ENCODE measurements around the gene DOCK1.

The DOCK1 gene

DNA sequence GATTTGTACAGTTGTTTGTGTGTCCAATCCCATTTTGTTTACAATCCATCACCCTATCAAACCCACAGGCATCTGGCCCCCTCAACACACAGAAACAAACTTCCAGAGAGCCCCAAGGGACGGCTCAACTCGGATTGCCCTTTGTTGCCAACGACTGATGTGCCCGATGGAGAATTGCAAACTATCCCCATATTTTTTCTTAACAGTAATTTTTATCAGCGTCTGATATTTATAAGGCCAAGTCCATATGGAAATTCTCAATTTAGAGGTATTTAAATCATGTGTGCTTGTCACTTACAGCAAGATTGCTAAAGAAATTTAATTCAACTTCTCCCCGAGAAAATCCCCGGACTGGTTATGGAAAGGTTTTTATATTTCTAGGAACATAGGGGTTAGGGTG lies 530.0 kb downstream of the DOCK1 start:
- H3K4me1 ChIP-seq (ENCODE audit: control insufficient read depth, insufficient read depth, low read length) = no peaks in the 10 kb centered on the region
- H3K36me3 ChIP-seq (ENCODE audit: control insufficient read depth, insufficient read depth, low read length) = peaks cover 18% of the 10 kb centered on the region; the same call in 1 of the 2 replicates
- H3K27ac ChIP-seq (ENCODE audit: low read depth, low read length) = no peak overlapping the region
- H3K9me3 ChIP-seq (ENCODE audit: control insufficient read depth, insufficient read depth, low read length) = peaks cover 4% of the 10 kb centered on the region; the same call in 1 of the 2 replicates
- no peak overlapping the region for H3K9ac ChIP-seq (ENCODE audit: low read depth, low read length)
- no peaks in the 10 kb centered on the region for H3K27me3 ChIP-seq (ENCODE audit: control insufficient read depth, insufficient read depth, low read length)
- H3K4me3 ChIP-seq (ENCODE audit: low read depth, low read length) = no peak overlapping the region

DNA sequence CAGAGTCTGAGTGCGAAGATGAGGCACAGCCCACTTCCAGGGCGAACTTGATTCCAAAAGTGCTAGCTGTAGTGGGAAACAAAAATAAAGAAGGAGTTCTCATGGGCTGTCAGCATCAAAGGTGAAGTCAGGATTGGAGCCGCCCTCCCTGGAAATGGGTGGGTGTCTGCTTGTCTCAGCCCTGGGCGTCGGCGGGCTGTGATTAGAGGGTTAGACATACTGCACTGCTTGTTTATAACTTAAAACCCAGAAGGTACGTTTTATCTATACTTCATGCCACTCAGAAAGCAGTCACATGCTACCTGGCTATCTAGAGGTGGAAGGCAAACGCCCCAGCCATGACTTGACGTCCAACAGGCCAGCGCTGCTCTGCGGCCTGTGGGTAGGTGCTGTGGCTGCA lies 535.1 kb downstream of the DOCK1 start:
- peaks cover 16% of the 10 kb centered on the region for H3K4me1 ChIP-seq (ENCODE audit: control insufficient read depth, insufficient read depth, low read length)
- H3K9ac ChIP-seq (ENCODE audit: low read depth, low read length) = no peak overlapping the region
- H3K9me3 ChIP-seq (ENCODE audit: control insufficient read depth, insufficient read depth, low read length) = peaks cover 18% of the 10 kb centered on the region
- no peaks in the 10 kb centered on the region for H3K27me3 ChIP-seq (ENCODE audit: control insufficient read depth, insufficient read depth, low read length)
- peaks cover 27% of the 10 kb centered on the region for H3K36me3 ChIP-seq (ENCODE audit: control insufficient read depth, insufficient read depth, low read length)
- no peak overlapping the region for H3K4me3 ChIP-seq (ENCODE audit: low read depth, low read length)
- no peak overlapping the region for H3K27ac ChIP-seq (ENCODE audit: low read depth, low read length)

DNA sequence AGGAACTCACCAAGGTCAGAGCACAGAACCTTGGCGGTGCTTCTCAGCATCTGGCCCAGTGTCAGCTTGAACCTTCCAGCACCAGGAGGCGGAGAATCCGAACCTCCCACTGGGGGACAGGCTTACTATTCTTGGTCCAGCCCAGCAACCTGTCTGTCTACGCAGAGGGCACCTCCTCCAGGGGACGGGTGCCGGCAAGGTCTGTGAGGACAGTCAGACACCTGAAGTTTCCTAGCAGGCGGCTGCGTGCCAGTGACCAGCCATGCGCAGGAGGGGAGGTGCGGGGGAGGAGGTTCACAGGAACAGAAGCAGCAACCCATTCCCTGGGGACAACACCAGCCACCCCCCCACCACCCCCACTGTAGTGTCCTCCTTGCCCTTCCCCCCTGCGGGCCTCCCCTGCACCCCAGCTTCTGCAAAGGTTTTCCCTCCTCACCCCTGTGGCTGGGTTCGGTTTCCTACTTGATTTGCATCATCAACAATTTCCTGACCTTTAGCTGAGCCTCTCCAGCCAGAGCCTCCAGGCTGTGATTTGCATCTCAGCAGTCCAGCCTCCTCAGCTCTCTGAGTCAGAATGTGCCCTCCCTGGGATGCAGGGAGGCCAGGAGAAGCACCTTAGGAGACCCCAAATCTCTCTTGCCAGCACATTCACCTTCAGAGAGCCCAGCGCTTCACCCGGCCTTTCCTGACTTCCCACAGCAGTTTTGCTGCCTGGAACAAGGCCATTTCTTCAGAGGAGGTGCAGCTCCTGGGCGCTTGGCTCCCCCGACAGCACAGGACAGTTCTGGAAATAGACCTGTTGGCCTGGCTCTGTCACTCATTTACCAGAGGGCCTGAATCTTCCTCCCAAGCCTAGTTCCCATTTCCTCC lies 536.4 kb downstream of the DOCK1 start:
- peaks cover 18% of the 10 kb centered on the region for H3K9me3 ChIP-seq (ENCODE audit: control insufficient read depth, insufficient read depth, low read length)
- peak overlapping the region; percentile 86 for H3K27ac ChIP-seq (ENCODE audit: low read depth, low read length)
- H3K4me1 ChIP-seq (ENCODE audit: control insufficient read depth, insufficient read depth, low read length) = peaks cover 16% of the 10 kb centered on the region

DNA sequence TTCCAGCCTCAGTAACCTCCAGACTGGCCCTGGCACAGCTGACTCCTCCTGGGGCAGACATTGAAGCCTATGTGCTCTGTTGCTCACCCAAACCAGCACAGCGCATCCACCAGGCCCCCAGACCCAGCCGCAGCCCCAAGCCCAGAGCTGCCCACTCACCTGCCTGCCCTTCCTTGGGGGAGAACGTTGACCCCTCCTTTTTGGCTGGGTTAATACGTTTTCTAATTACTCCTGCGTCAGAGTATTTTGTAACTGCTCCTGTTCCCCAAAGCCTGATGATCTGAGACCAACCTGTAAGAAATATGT lies 536.9 kb downstream of the DOCK1 start:
- H3K9me3 ChIP-seq (ENCODE audit: control insufficient read depth, insufficient read depth, low read length) = peaks cover 18% of the 10 kb centered on the region
- H3K36me3 ChIP-seq (ENCODE audit: control insufficient read depth, insufficient read depth, low read length) = peaks cover 30% of the 10 kb centered on the region
- peak overlapping the region; percentile 25; the same call in 1 of the 2 replicates for H3K4me3 ChIP-seq (ENCODE audit: low read depth, low read length)

More for the DNA sequence above, 536.4 kb downstream of the DOCK1 start:
- H3K27me3 ChIP-seq (ENCODE audit: control insufficient read depth, insufficient read depth, low read length) = no peaks in the 10 kb centered on the region
- peak overlapping the region; percentile 25; the same call in 1 of the 2 replicates for H3K4me3 ChIP-seq (ENCODE audit: low read depth, low read length)
- 0 out of 2 replicates have a peak overlapping the region, but pooled peaks have one; percentile 23 for H3K9ac ChIP-seq (ENCODE audit: low read depth, low read length)
- H3K36me3 ChIP-seq (ENCODE audit: control insufficient read depth, insufficient read depth, low read length) = peaks cover 30% of the 10 kb centered on the region

DNA sequence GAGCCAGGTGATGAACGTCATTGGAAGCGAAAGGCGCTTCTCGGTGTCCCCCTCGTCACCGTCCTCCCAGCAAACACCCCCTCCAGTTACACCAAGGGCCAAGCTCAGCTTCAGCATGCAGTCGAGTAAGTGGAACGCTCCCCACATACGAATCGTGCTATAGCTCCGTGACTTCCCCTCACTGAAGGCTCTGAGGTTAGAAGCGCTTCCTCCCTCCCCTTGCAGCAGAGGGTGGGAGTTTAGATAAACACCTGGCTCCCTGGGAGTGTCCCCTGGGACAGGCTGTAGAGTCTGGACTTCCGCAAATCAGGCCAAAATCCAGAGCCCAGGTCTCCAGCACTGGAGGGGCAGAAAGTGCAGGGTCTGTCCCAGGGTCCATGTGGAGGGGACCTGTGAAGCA lies 538.9 kb downstream of the DOCK1 start:
- no peak overlapping the region for H3K9ac ChIP-seq (ENCODE audit: low read depth, low read length)
- H3K9me3 ChIP-seq (ENCODE audit: control insufficient read depth, insufficient read depth, low read length) = peaks cover 18% of the 10 kb centered on the region
- peaks cover 22% of the 10 kb centered on the region for H3K36me3 ChIP-seq (ENCODE audit: control insufficient read depth, insufficient read depth, low read length)
- H3K4me3 ChIP-seq (ENCODE audit: low read depth, low read length) = no peak overlapping the region
- no peak overlapping the region for H3K27ac ChIP-seq (ENCODE audit: low read depth, low read length)
- no peaks in the 10 kb centered on the region for H3K27me3 ChIP-seq (ENCODE audit: control insufficient read depth, insufficient read depth, low read length)
- H3K4me1 ChIP-seq (ENCODE audit: control insufficient read depth, insufficient read depth, low read length) = peaks cover 16% of the 10 kb centered on the region

More for the DNA sequence above, 536.9 kb downstream of the DOCK1 start:
- 0 out of 2 replicates have a peak overlapping the region, but pooled peaks have one; percentile 23 for H3K9ac ChIP-seq (ENCODE audit: low read depth, low read length)
- H3K4me1 ChIP-seq (ENCODE audit: control insufficient read depth, insufficient read depth, low read length) = peaks cover 16% of the 10 kb centered on the region
- H3K27me3 ChIP-seq (ENCODE audit: control insufficient read depth, insufficient read depth, low read length) = no peaks in the 10 kb centered on the region
- peak overlapping the region; percentile 86 for H3K27ac ChIP-seq (ENCODE audit: low read depth, low read length)

GRCh38 chr10:127447197-127447596 lies 542.0 kb downstream of the DOCK1 start:
- no peak overlapping the region for H3K27ac ChIP-seq (ENCODE audit: low read depth, low read length)
- peaks cover 19% of the 10 kb centered on the region for H3K36me3 ChIP-seq (ENCODE audit: control insufficient read depth, insufficient read depth, low read length)
- H3K4me1 ChIP-seq (ENCODE audit: control insufficient read depth, insufficient read depth, low read length) = peaks cover 5% of the 10 kb centered on the region; the same call in 1 of the 2 replicates
- H3K9me3 ChIP-seq (ENCODE audit: control insufficient read depth, insufficient read depth, low read length) = peaks cover 18% of the 10 kb centered on the region
- H3K4me3 ChIP-seq (ENCODE audit: low read depth, low read length) = no peak overlapping the region
- no peaks in the 10 kb centered on the region for H3K27me3 ChIP-seq (ENCODE audit: control insufficient read depth, insufficient read depth, low read length)
- no peak overlapping the region for H3K9ac ChIP-seq (ENCODE audit: low read depth, low read length)

GRCh38 chr10:127449490-127449889 lies 544.3 kb downstream of the DOCK1 start:
- Histone ChIP-seq H3K9ac (ENCODE audit: low read depth, low read length) (no peak overlapping the region), H3K27me3 (ENCODE audit: control insufficient read depth, insufficient read depth, low read length) (no peaks in the 10 kb centered on the region), H3K4me3 (ENCODE audit: low read depth, low read length) (no peak overlapping the region), H3K4me1 (ENCODE audit: control insufficient read depth, insufficient read depth, low read length) (no peaks in the 10 kb centered on the region), H3K36me3 (ENCODE audit: control insufficient read depth, insufficient read depth, low read length) (peaks cover 12% of the 10 kb centered on the region), H3K27ac (ENCODE audit: low read depth, low read length) (no peak overlapping the region), H3K9me3 (ENCODE audit: control insufficient read depth, insufficient read depth, low read length) (peaks cover under 1% of the 10 kb centered on the region; the same call in 1 of the 2 replicates)

GRCh38 chr10:127450644-127451043 lies 545.4 kb downstream of the DOCK1 start:
- Histone ChIP-seq H3K27ac (ENCODE audit: low read depth, low read length) (no peak overlapping the region), H3K9me3 (ENCODE audit: control insufficient read depth, insufficient read depth, low read length) (no peaks in the 10 kb centered on the region), H3K36me3 (ENCODE audit: control insufficient read depth, insufficient read depth, low read length) (0 out of 2 replicates have a peak, but pooled peaks cover 5% of the 10 kb centered on the region)

GRCh38 chr10:127451628-127452027 lies 546.4 kb downstream of the DOCK1 start:
- no peak overlapping the region for H3K27ac ChIP-seq (ENCODE audit: low read depth, low read length)
- no peaks in the 10 kb centered on the region for H3K9me3 ChIP-seq (ENCODE audit: control insufficient read depth, insufficient read depth, low read length)
- H3K36me3 ChIP-seq (ENCODE audit: control insufficient read depth, insufficient read depth, low read length) = 0 out of 2 replicates have a peak, but pooled peaks cover 4% of the 10 kb centered on the region
- no peaks in the 10 kb centered on the region for H3K4me1 ChIP-seq (ENCODE audit: control insufficient read depth, insufficient read depth, low read length)
- H3K9ac ChIP-seq (ENCODE audit: low read depth, low read length) = no peak overlapping the region
- no peaks in the 10 kb centered on the region for H3K27me3 ChIP-seq (ENCODE audit: control insufficient read depth, insufficient read depth, low read length)
- no peak overlapping the region for H3K4me3 ChIP-seq (ENCODE audit: low read depth, low read length)

More at GRCh38 chr10:127450644-127451043, 545.4 kb downstream of the DOCK1 start:
- H3K4me3 ChIP-seq (ENCODE audit: low read depth, low read length) = no peak overlapping the region
- H3K9ac ChIP-seq (ENCODE audit: low read depth, low read length) = no peak overlapping the region
- H3K27me3 ChIP-seq (ENCODE audit: control insufficient read depth, insufficient read depth, low read length) = no peaks in the 10 kb centered on the region
- no peaks in the 10 kb centered on the region for H3K4me1 ChIP-seq (ENCODE audit: control insufficient read depth, insufficient read depth, low read length)

GRCh38 chr10:127452568-127452967 lies 547.3 kb downstream of the DOCK1 start:
- H3K27ac ChIP-seq (ENCODE audit: low read depth, low read length) = no peak overlapping the region
- H3K4me1 ChIP-seq (ENCODE audit: control insufficient read depth, insufficient read depth, low read length) = no peaks in the 10 kb centered on the region
- no peaks in the 10 kb centered on the region for H3K9me3 ChIP-seq (ENCODE audit: control insufficient read depth, insufficient read depth, low read length)
- no peak overlapping the region for H3K9ac ChIP-seq (ENCODE audit: low read depth, low read length)
- H3K36me3 ChIP-seq (ENCODE audit: control insufficient read depth, insufficient read depth, low read length) = 0 out of 2 replicates have a peak, but pooled peaks cover 4% of the 10 kb centered on the region
- no peaks in the 10 kb centered on the region for H3K27me3 ChIP-seq (ENCODE audit: control insufficient read depth, insufficient read depth, low read length)
- no peak overlapping the region for H3K4me3 ChIP-seq (ENCODE audit: low read depth, low read length)

DNA sequence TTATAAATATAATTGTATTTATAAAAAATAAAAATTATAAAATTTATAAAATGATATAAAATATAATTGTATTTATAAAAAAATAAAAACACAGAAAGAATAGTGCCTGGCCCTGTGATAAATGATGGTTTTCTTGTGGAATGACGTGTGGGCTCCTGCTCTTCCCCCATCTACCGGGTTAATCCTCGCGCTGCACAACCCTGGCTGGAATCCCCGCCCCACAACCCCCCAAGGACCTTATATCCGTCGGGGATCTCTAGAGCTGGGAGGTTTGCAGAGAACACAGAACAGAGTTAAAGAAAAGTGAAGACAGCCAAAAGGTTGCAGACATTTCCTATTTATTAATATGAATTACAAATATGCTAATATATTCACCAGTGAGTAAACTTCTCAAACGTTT lies 548.5 kb downstream of the DOCK1 start:
- Histone ChIP-seq H3K4me3 (ENCODE audit: low read depth, low read length) (no peak overlapping the region), H3K36me3 (ENCODE audit: control insufficient read depth, insufficient read depth, low read length) (0 out of 2 replicates have a peak, but pooled peaks cover 4% of the 10 kb centered on the region), H3K9me3 (ENCODE audit: control insufficient read depth, insufficient read depth, low read length) (no peaks in the 10 kb centered on the region), H3K27ac (ENCODE audit: low read depth, low read length) (no peak overlapping the region), H3K9ac (ENCODE audit: low read depth, low read length) (no peak overlapping the region), H3K27me3 (ENCODE audit: control insufficient read depth, insufficient read depth, low read length) (no peaks in the 10 kb centered on the region), H3K4me1 (ENCODE audit: control insufficient read depth, insufficient read depth, low read length) (no peaks in the 10 kb centered on the region)

Measured in HUES48 (cell line).